MCF 10A (cell line): ENCODE measurements around the gene ADSS1. TPM values are rescaled to one million over a fixed set of nuclear protein-coding genes. Genes with fewer than 3 reads are reported as not detected.

ENCODE experiments used
- BruUV-seq: library from RNA; stranded (reverse); fragments of 400-500 nt; replicated peaks from 2 replicates; lab custom pipeline; 2021; lab: Mats Ljungman, UMichigan
- CTCF ChIA-PET: fragments of 300-600 bp; sonication (Branson Sonifier 250); formaldehyde crosslinking; extraction: SDS; loops from one replicate; lab custom pipeline; 2021; ENCODE audit warnings: antibody characterized with exemption, inconsistent platforms; lab: Yijun Ruan, JAX
- POLR2A ChIA-PET: fragments of 300-600, 350-650 bp; sonication (Branson Sonifier 250); formaldehyde crosslinking; extraction: SDS; loops from one replicate; lab custom pipeline; 2020; ENCODE audit warnings: antibody characterized with exemption, inconsistent platforms; lab: Yijun Ruan, JAX
- DNase-seq: peaks from one replicate; pipeline ENCODE4 v3.0.0-alpha.2; 2018; ENCODE audit not compliant: unreplicated experiment
- H3K27ac Mint-ChIP-seq: one replicate; pipeline ENCODE4 v1.8.0; 2022; ENCODE audit warnings: mild to moderate bottlenecking, low read depth, mixed read lengths; ENCODE audit not compliant: unreplicated experiment
- H3K27me3 Mint-ChIP-seq: one replicate; pipeline ENCODE4 v1.8.0; 2022; ENCODE audit warnings: mixed read lengths; ENCODE audit not compliant: insufficient read depth, unreplicated experiment
- H3K36me3 Mint-ChIP-seq: one replicate; pipeline ENCODE4 v1.8.0; 2022; ENCODE audit warnings: mild to moderate bottlenecking, moderate library complexity, mixed read lengths; ENCODE audit not compliant: insufficient read depth, unreplicated experiment
- H3K4me1 Mint-ChIP-seq: one replicate; pipeline ENCODE4 v1.8.0; 2022; ENCODE audit warnings: mixed read lengths; ENCODE audit not compliant: insufficient read depth, unreplicated experiment
- H3K4me3 Mint-ChIP-seq: one replicate; pipeline ENCODE4 v1.8.0; 2022; ENCODE audit warnings: mild to moderate bottlenecking, moderate library complexity, mixed read lengths; ENCODE audit not compliant: unreplicated experiment
- H3K9me3 Mint-ChIP-seq: one replicate; pipeline ENCODE4 v1.8.0; 2022; ENCODE audit warnings: mixed read lengths; ENCODE audit not compliant: unreplicated experiment
- CTCF ChIP-seq: fragments of 200-600 bp; IDR thresholded peaks from one replicate; pipeline ENCODE4 v1.8.0; 2022; ENCODE audit warnings: antibody characterized with exemption, mild to moderate bottlenecking; ENCODE audit not compliant: unreplicated experiment
- intact Hi-C: fragments of 100-400 bp; cut with micrococcal nuclease; formaldehyde crosslinking; loops from 2 replicates; pipeline ENCODE4 v1.14.1; 2022
- total RNA-seq: library from RNA; stranded (reverse); gene quantifications from 2 replicates; pipeline ENCODE4 v1.2.3, GENCODE V29; 2022

The ADSS1 gene
- total RNA-seq, 1 experiment from 2014 or later: 2.9 TPM

- H3K4me1 Mint-ChIP-seq: no peaks in the 10 kb centered on the region
Measured at GRCh38 chr14:104714066-104714465, 10.0 kb upstream of the ADSS1 start.

GRCh38 chr14:104714681-104715080 is 9.3 kb upstream of the ADSS1 start:
- Mint-ChIP-seq H3K9me3 (no peaks in the 10 kb centered on the region), H3K27me3 (no peaks in the 10 kb centered on the region), H3K4me3 (no peak overlapping the region), H3K27ac (no peak overlapping the region), H3K36me3 (peaks cover 41% of the 10 kb centered on the region), H3K4me1 (no peaks in the 10 kb centered on the region)
- no TSS peak for BruUV-seq
- ChIA-PET CTCF (no interaction called here), POLR2A (no interaction called here)
- intact Hi-C loops: no loop called here
- no peak for DNase-seq
- TF ChIP-seq CTCF: no peak

More at GRCh38 chr14:104714066-104714465, 10.0 kb upstream of the ADSS1 start:
- H3K27me3 Mint-ChIP-seq: no peaks in the 10 kb centered on the region
- intact Hi-C loops: no loop called here
- H3K27ac Mint-ChIP-seq: no peak overlapping the region
- H3K4me3 Mint-ChIP-seq: no peak overlapping the region
- H3K9me3 Mint-ChIP-seq: no peaks in the 10 kb centered on the region
- ChIA-PET CTCF (no interaction called here), POLR2A (no interaction called here)
- no peak for TF ChIP-seq CTCF
- no peak for DNase-seq
- no TSS peak for BruUV-seq
- H3K36me3 Mint-ChIP-seq: peaks cover 37% of the 10 kb centered on the region

GRCh38 chr14:104715416-104715815 is 8.6 kb upstream of the ADSS1 start:
- ChIA-PET CTCF (interaction anchor here (1.5 kb wide), 1 partner anchor 13 kb away, joined by 6 read pairs; no protein-coding TSS in a partner anchor), POLR2A (no interaction called here)
- no peak for DNase-seq
- TF ChIP-seq CTCF: no peak
- Mint-ChIP-seq H3K27me3 (no peaks in the 10 kb centered on the region), H3K4me1 (no peaks in the 10 kb centered on the region), H3K36me3 (peaks cover 42% of the 10 kb centered on the region), H3K4me3 (no peak overlapping the region), H3K27ac (no peak overlapping the region), H3K9me3 (no peaks in the 10 kb centered on the region)
- intact Hi-C loops: no loop called here
- BruUV-seq: no TSS peak

- CTCF ChIA-PET: interaction anchor here (1.0 to 1.5 kb wide), 2 partner anchors 13 to 50 kb away, joined by 3 to 6 read pairs; no protein-coding TSS in a partner anchor
Measured at GRCh38 chr14:104715871-104716270, 8.2 kb upstream of the ADSS1 start.

More at GRCh38 chr14:104715871-104716270, 8.2 kb upstream of the ADSS1 start:
- Mint-ChIP-seq H3K4me3 (no peak overlapping the region), H3K27me3 (no peaks in the 10 kb centered on the region), H3K9me3 (no peaks in the 10 kb centered on the region), H3K4me1 (no peaks in the 10 kb centered on the region), H3K27ac (no peak overlapping the region), H3K36me3 (peaks cover 42% of the 10 kb centered on the region)
- POLR2A ChIA-PET: no interaction called here
- DNase-seq: no peak
- no TSS peak for BruUV-seq
- intact Hi-C loops: no loop called here
- TF ChIP-seq CTCF: no peak
